GM10248 (cell line): ENCODE measurements around the gene CST4.

Experiments
- CTCF ChIA-PET: fragments of 300-600 bp; sonication (Branson Sonifier 250); formaldehyde crosslinking; extraction: SDS; loops from one replicate; lab custom pipeline; 2021; ENCODE audit warnings: antibody characterized with exemption; lab: Yijun Ruan, JAX
- POLR2A ChIA-PET: fragments of 350-650 bp; sonication (Branson Sonifier 250); formaldehyde crosslinking; extraction: SDS; loops from one replicate; lab custom pipeline; 2020; ENCODE audit warnings: antibody characterized with exemption; lab: Yijun Ruan, JAX
- DNase-seq: peaks from one replicate; pipeline ENCODE4 v3.0.0; 2012; ENCODE audit errors: extremely low spot score
- TF ChIP-seq, protein P1 (sequence below): IDR thresholded peaks from 2 replicates; pipeline ENCODE4 v1.5.1; 2012; ENCODE audit warnings: mild to moderate bottlenecking, low read depth; ENCODE audit errors: extremely low read depth, missing control alignments, control extremely low read depth

Gene CST4

GRCh38 chr20:23649830-23650417 lies 38.9 kb downstream of the CST4 start:
- CTCF ChIA-PET, result no interaction called here
- TF ChIP-seq, protein P1, sequence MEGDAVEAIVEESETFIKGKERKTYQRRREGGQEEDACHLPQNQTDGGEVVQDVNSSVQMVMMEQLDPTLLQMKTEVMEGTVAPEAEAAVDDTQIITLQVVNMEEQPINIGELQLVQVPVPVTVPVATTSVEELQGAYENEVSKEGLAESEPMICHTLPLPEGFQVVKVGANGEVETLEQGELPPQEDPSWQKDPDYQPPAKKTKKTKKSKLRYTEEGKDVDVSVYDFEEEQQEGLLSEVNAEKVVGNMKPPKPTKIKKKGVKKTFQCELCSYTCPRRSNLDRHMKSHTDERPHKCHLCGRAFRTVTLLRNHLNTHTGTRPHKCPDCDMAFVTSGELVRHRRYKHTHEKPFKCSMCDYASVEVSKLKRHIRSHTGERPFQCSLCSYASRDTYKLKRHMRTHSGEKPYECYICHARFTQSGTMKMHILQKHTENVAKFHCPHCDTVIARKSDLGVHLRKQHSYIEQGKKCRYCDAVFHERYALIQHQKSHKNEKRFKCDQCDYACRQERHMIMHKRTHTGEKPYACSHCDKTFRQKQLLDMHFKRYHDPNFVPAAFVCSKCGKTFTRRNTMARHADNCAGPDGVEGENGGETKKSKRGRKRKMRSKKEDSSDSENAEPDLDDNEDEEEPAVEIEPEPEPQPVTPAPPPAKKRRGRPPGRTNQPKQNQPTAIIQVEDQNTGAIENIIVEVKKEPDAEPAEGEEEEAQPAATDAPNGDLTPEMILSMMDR, result no peak
- DNase-seq, result no peak
- POLR2A ChIA-PET, result no interaction called here

- no peak for DNase-seq
- POLR2A ChIA-PET, result no interaction called here
- TF ChIP-seq, protein P1, result no peak
- CTCF ChIA-PET, result interaction anchor here (0.7 to 1.0 kb wide), 2 partner anchors 11 to 67 kb away, joined by 3 to 4 read pairs; no protein-coding TSS in a partner anchor
Observed at GRCh38 chr20:23649242-23649641, 39.6 kb downstream of the CST4 start.

DNA sequence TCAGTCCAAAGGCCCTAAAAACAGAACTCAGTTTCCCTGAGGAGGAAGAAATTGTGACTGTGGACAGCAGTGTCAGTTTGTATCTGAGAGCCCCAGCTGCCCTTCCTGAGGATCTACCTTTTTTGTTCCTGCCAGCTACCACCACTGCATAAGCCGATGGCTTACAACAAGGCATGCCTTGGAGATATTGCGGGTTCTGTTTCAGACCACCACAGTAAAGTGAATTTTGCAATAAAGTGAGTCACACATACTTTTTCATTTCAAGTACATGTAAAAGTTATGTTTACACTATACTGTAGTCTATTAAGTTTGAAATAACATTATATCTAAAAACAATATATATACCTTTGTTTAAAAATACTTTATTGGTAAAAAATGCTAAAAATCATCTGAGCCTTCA lies 41.5 kb downstream of the CST4 start:
- ChIA-PET POLR2A (no interaction called here), CTCF (no interaction called here)
- TF ChIP-seq, protein P1, result no peak
- DNase-seq, result no peak

DNA sequence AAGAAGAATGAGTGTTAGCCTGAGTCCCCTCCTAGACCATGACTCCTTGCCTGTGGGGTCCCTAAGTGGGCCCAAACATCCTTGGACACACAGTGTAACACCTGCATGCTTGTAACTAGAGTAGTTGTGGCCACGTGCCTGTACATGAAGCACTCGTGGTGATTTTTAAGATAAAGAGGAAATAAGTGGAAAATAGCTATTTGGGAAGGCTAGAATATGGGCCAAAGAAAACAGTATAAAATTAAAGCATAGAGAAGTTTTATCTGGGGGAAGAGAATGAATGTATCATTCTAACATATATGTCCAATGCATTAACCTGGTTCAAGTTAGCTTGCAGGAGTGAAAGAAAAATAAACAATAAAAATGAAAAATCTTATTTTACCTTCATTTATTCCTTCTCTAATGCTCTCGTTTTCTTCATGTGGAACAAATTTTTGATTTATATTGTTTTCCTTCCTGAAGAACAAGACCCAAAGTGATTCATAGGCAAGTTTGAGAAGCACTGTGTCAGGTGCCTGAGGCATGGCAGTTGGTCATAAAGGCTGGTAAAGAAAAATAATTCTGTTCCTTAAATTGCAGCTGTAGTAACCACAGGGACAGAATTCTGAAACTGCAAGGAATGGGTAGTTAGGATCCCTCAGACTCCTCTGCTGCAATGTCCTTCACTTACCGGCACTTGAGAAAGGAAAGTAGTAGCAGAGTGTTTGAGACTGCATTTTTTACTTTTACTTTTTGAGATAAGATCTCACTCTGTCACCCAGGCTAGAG lies 42.5 kb downstream of the CST4 start:
- TF ChIP-seq, protein P1, result no peak
- POLR2A ChIA-PET, result no interaction called here
- no peak for DNase-seq
- CTCF ChIA-PET, result no interaction called here

DNA sequence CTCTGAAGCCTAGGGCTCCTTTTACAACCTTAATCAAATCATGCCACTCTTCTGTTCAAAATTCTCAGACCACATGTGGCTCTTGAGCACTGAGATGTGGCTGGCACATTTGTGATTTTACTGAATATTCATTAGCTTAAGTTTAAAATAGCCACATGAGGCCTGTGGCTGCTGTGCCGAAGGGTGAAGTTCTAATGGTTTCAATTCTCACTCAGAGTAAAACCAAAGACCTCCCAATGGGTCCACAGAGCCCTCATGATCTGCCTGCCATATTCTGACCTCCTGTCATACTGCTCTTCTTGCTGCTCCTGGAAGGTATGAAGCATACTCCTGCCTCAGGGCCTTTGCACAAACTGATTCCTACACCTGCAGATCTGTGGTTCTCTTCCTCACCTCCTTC lies 43.3 kb downstream of the CST4 start:
- ChIA-PET POLR2A (no interaction called here), CTCF (no interaction called here)
- TF ChIP-seq, protein P1, result no peak
- no peak for DNase-seq

- ChIA-PET CTCF (no interaction called here), POLR2A (no interaction called here)
- TF ChIP-seq, protein P1, result no peak
- DNase-seq, result no peak
Observed at GRCh38 chr20:23644164-23644563, 44.7 kb downstream of the CST4 start.
